Peyer's patch (tissue), 4 donors: ENCODE results near the gene PCDHB11. TPM values are rescaled to one million over a fixed set of nuclear protein-coding genes. Genes with fewer than 3 reads are reported as not detected.
"Not testable (repeated sequence)": the region's sequence is repeated elsewhere in the genome, so short reads cannot be mapped to it uniquely, and the experiment has no call there.

Experiments used
- DNase-seq, 3 donors: peaks; one replicate each; pipeline ENCODE4 v3.0.0-alpha.2; 2017 to 2019
- H3K27ac ChIP-seq, 4 donors: fragments of 200-600 bp; sonication (generic); one replicate each; pipeline ENCODE4 v1.5.1; 2016 to 2019
- H3K27me3 ChIP-seq, 2 donors: fragments of 200-600 bp; sonication (generic); one replicate each; pipeline ENCODE4 v1.5.1; 2019
- H3K36me3 ChIP-seq, 3 donors: fragments of 200-600 bp; sonication (generic); one replicate each; pipeline ENCODE4 v1.5.1; 2016 to 2019
- H3K4me1 ChIP-seq, 4 donors: fragments of 200-600 bp; sonication (generic); one replicate each; pipeline ENCODE4 v1.5.1; 2016 to 2019
- H3K4me3 ChIP-seq, 4 donors: fragments of 200-600 bp; sonication (generic); 1 replicate in 3 of 4; 2 replicates in 1 of 4; pipeline ENCODE4 v1.5.1; 2016 to 2019; ENCODE audit warnings: mild to moderate bottlenecking in 1 of 4
- H3K9me3 ChIP-seq, 4 donors: fragments of 200-600 bp; sonication (generic); one replicate each; pipeline ENCODE4 v1.5.1; 2016 to 2019; ENCODE audit warnings: mild to moderate bottlenecking in 1 of 4
- CTCF ChIP-seq, 6 experiments: fragments of 450-650 bp in 4 of 6; fragments of 200-600 bp in 2 of 6; sonication (generic) in 1 of 6; IDR thresholded peaks; one replicate each; pipeline ENCODE4 v1.5.1; 2017 to 2019; ENCODE audit warnings: antibody characterized with exemption in 6 of 6, mild to moderate bottlenecking in 3 of 6, moderate library complexity in 1 of 6
- POLR2A ChIP-seq, 2 donors: fragments of 450-650 bp; IDR thresholded peaks; one replicate each; pipeline ENCODE4 v1.5.1; 2017; ENCODE audit warnings: antibody characterized with exemption in 2 of 2, mild to moderate bottlenecking in 2 of 2, moderate library complexity in 2 of 2
- total RNA-seq, 4 donors: library from RNA; depleted of rRNA; stranded (reverse); fragments of >200 nt; gene quantifications; one replicate each; pipeline ENCODE4 v1.1.0, GENCODE V29; 2016

The PCDHB11 gene
- total RNA-seq, 4 donors from 2014 or later, result 0.27 to 2.8 TPM; not detected in 2

GRCh38 chr5:141196363-141196762 is 3.1 kb upstream of the PCDHB11 start:
- peaks cover 0 to 45% (median 0%) of the 10 kb centered on the region in 4 donors for H3K9me3 ChIP-seq
- no peak for DNase-seq
- H3K27ac ChIP-seq, result no peak overlapping the region
- H3K4me3 ChIP-seq, result no peak overlapping the region
- no peak for TF ChIP-seq POLR2A (IDR thresholded peaks at IDR 0.05)
- no peak for TF ChIP-seq CTCF (IDR thresholded peaks at IDR 0.05)
- no peaks in the 10 kb centered on the region for H3K36me3 ChIP-seq
- H3K27me3 ChIP-seq, result no peaks in the 10 kb centered on the region
- no peaks in the 10 kb centered on the region for H3K4me1 ChIP-seq

- not testable (repeated sequence) for H3K27me3 ChIP-seq, H3K36me3 ChIP-seq, H3K4me1 ChIP-seq, H3K27ac ChIP-seq, DNase-seq, H3K4me3 ChIP-seq
- H3K9me3 ChIP-seq, result peaks cover 0 to 44% (median 0%) of the 10 kb centered on the region in 4 donors
These were observed 1.7 kb downstream of the PCDHB11 start for GRCh38 chr5:141201126-141201525.

- DNase-seq, H3K4me1 ChIP-seq, H3K27ac ChIP-seq, H3K36me3 ChIP-seq, H3K4me3 ChIP-seq, H3K27me3 ChIP-seq: not testable (repeated sequence)
- peaks cover 0 to 40% (median 0%) of the 10 kb centered on the region in 4 donors for H3K9me3 ChIP-seq
These were observed 2.2 kb downstream of the PCDHB11 start for GRCh38 chr5:141201646-141202045.

- Histone ChIP-seq H3K27ac (no peak within 1 kb of the TSS), H3K27me3 (no peaks in the 10 kb centered on the region), H3K9me3 (peaks cover 0 to 16% (median 0%) of the 10 kb centered on the region in 4 donors), H3K4me1 (no peaks in the 10 kb centered on the region), H3K4me3 (no peak within 1 kb of the TSS), H3K36me3 (no peaks in the 10 kb centered on the region)
- no peak for DNase-seq
- TF ChIP-seq CTCF (IDR thresholded peaks at IDR 0.05) (no peak), POLR2A (IDR thresholded peaks at IDR 0.05) (no peak)
These were observed 9.1 kb downstream of the PCDHB11 start, which contains the start of gene PCDHB12 for GRCh38 chr5:141208478-141208877. TSS of gene PCDHB12 (plus strand) at chr5:141208719. CDS start at chr5:141208908, 189 bp downstream.

GRCh38 chr5:141210281-141210680 is 10.9 kb downstream of the PCDHB11 start:
- not testable (repeated sequence) for DNase-seq, H3K36me3 ChIP-seq, H3K4me3 ChIP-seq, H3K27me3 ChIP-seq, H3K4me1 ChIP-seq, H3K27ac ChIP-seq
- H3K9me3 ChIP-seq, result peaks cover 0 to 20% (median 0%) of the 10 kb centered on the region in 4 donors

- not testable (repeated sequence) for H3K36me3 ChIP-seq, H3K4me3 ChIP-seq, H3K27me3 ChIP-seq, H3K4me1 ChIP-seq, H3K27ac ChIP-seq, DNase-seq
- peaks cover 0 to 22% (median 0%) of the 10 kb centered on the region in 4 donors for H3K9me3 ChIP-seq
These were observed 11.4 kb downstream of the PCDHB11 start for GRCh38 chr5:141210849-141211248.

- TF ChIP-seq CTCF (IDR thresholded peaks at IDR 0.05), result peak in 3 of 6 experiments; percentile 9 to 25 (median 22)
- H3K4me3 ChIP-seq, result not testable (repeated sequence)
These were observed 14.4 kb downstream of the PCDHB11 start, which contains the start of gene PCDHB13 for GRCh38 chr5:141213656-141214339. TSS of gene PCDHB13 (plus strand) at chr5:141213919. CDS start at chr5:141214124, 205 bp downstream.

GRCh38 chr5:141214583-141214982 is 15.2 kb downstream of the PCDHB11 start:
- H3K36me3 ChIP-seq, H3K4me1 ChIP-seq, DNase-seq, H3K27ac ChIP-seq, H3K4me3 ChIP-seq, H3K27me3 ChIP-seq: not testable (repeated sequence)
- H3K9me3 ChIP-seq, result peaks cover 0 to 27% (median 0%) of the 10 kb centered on the region in 4 donors

More at GRCh38 chr5:141213656-141214339, 14.4 kb downstream of the PCDHB11 start, which contains the start of gene PCDHB13:
- DNase-seq, H3K27me3 ChIP-seq, H3K36me3 ChIP-seq, H3K27ac ChIP-seq, H3K4me1 ChIP-seq: not testable (repeated sequence)
- peaks cover 0 to 27% (median 0%) of the 10 kb centered on the region in 4 donors for H3K9me3 ChIP-seq

GRCh38 chr5:141215504-141215903 is 16.1 kb downstream of the PCDHB11 start:
- H3K9me3 ChIP-seq, result peaks cover 0 to 22% (median 0%) of the 10 kb centered on the region in 4 donors
- H3K4me1 ChIP-seq, H3K27ac ChIP-seq, H3K36me3 ChIP-seq, H3K4me3 ChIP-seq, H3K27me3 ChIP-seq, DNase-seq: not testable (repeated sequence)

GRCh38 chr5:141216035-141216434 is 16.6 kb downstream of the PCDHB11 start:
- H3K9me3 ChIP-seq, result peaks cover 0 to 22% (median 0%) of the 10 kb centered on the region in 4 donors
- not testable (repeated sequence) for H3K27ac ChIP-seq, H3K4me3 ChIP-seq, H3K4me1 ChIP-seq, H3K36me3 ChIP-seq, H3K27me3 ChIP-seq, DNase-seq
